NCI-H345 treated with DMSO at 0.1 percent for 48 hours (cell line): Measurements from ENCODE around the gene PDE6H.

Source experiments
- DNase-seq: peaks from one replicate; lab custom pipeline; 2025; ENCODE audit not compliant: unreplicated experiment; lab: John Stamatoyannopoulos, UW

Gene PDE6H

GRCh38 chr12:14972816-14973215, at the start of gene PDE6H:
Gene PDE6H, plus strand, starts transcription at chr12:14973042. Its CDS starts 4,971 bp downstream, at chr12:14978013.
- DNase-seq: no peak

GRCh38 chr12:14923944-14924343, 48.9 kb upstream of the PDE6H start:
- DNase-seq: no peak

- DNase-seq: no peak
These were observed 48.3 kb upstream of the PDE6H start for GRCh38 chr12:14924541-14924940.

GRCh38 chr12:14927267-14927666, 45.6 kb upstream of the PDE6H start:
- no peak for DNase-seq

GRCh38 chr12:14928931-14929330, 43.9 kb upstream of the PDE6H start:
- no peak for DNase-seq

GRCh38 chr12:14930299-14930698, 42.5 kb upstream of the PDE6H start:
- no peak for DNase-seq

- no peak for DNase-seq
These were observed 41.5 kb upstream of the PDE6H start for GRCh38 chr12:14931359-14931758.

- no peak for DNase-seq
These were observed 40.9 kb upstream of the PDE6H start for GRCh38 chr12:14931791-14932560.

- DNase-seq: no peak
These were observed 38.3 kb upstream of the PDE6H start for GRCh38 chr12:14934511-14934910.

- no peak for DNase-seq
These were observed 37.8 kb upstream of the PDE6H start for GRCh38 chr12:14935031-14935430.

GRCh38 chr12:14936224-14936861, 36.5 kb upstream of the PDE6H start:
- no peak for DNase-seq

GRCh38 chr12:14937014-14937413, 35.8 kb upstream of the PDE6H start:
- no peak for DNase-seq

- no peak for DNase-seq
These were observed 35.2 kb upstream of the PDE6H start for GRCh38 chr12:14937689-14938088.

- no peak for DNase-seq
These were observed 34.5 kb upstream of the PDE6H start, which contains the start of gene ERP27 for GRCh38 chr12:14938301-14938700. Gene ERP27, minus strand, starts transcription at chr12:14938537. Its CDS starts 29 bp downstream, at chr12:14938508.

- DNase-seq: no peak
These were observed 31.5 kb upstream of the PDE6H start for GRCh38 chr12:14941369-14941768.

GRCh38 chr12:14942196-14942931, 30.5 kb upstream of the PDE6H start:
- DNase-seq: no peak

GRCh38 chr12:14946162-14946561, 26.7 kb upstream of the PDE6H start:
- DNase-seq: no peak

GRCh38 chr12:14946861-14947260, 26.0 kb upstream of the PDE6H start:
- no peak for DNase-seq

GRCh38 chr12:14948672-14949071, 24.2 kb upstream of the PDE6H start:
- DNase-seq: no peak

GRCh38 chr12:14949631-14950030, 23.2 kb upstream of the PDE6H start:
- DNase-seq: no peak

GRCh38 chr12:14950421-14950820, 22.4 kb upstream of the PDE6H start:
- no peak for DNase-seq
